HCT116 (cell line): Measurements from ENCODE around the gene SPIN2B. TPM values are rescaled to one million over a fixed set of nuclear protein-coding genes. Genes with fewer than 3 reads are reported as not detected.

Experiments used
- ATAC-seq: fragments of 200-7000 bp; cut with Tn5 transposase; 2 replicates; pipeline ENCODE4 v1.9.1; 2020; ENCODE audit warnings: mild to moderate bottlenecking, moderate library complexity
- BruUV-seq: library from RNA; stranded (reverse); fragments of 400-500 nt; replicated peaks from 2 replicates; lab custom pipeline; 2021; lab: Mats Ljungman, UMichigan
- CTCF ChIA-PET: fragments of 300-600 bp; sonication (Branson Sonifier 250); formaldehyde crosslinking; loops from one replicate; lab custom pipeline; 2021; ENCODE audit warnings: antibody characterized with exemption; lab: Charles Lee
- POLR2A ChIA-PET: fragments of 300-600, 350-600 bp; sonication (Branson Sonifier 250); formaldehyde crosslinking; loops from one replicate; lab custom pipeline; 2021; ENCODE audit warnings: antibody characterized with exemption; lab: Charles Lee
- RAD21 ChIA-PET, 2 experiments: fragments of 300-600 bp; sonication (Branson Sonifier 250); formaldehyde crosslinking; loops; one replicate each; lab custom pipeline; 2023; ENCODE audit warnings: low total read pairs in 2 of 2; ENCODE audit not compliant: uncharacterized antibody in 2 of 2, unreplicated experiment in 2 of 2, low non-redundant PET in 1 of 2; lab: Charles Lee
- DNase-seq: peaks from one replicate; pipeline ENCODE4 v3.0.0-alpha.2; 2010; ENCODE audit warnings: low read depth, low spot score
- H2AFZ ChIP-seq: fragments of 200-600 bp; shearing (Covaris generic), sonication (generic); 2 replicates; pipeline ENCODE4 v1.6.1; 2017; ENCODE audit warnings: low read depth, mixed run types, mixed read lengths, antibody characterized with exemption, low read length; ENCODE audit not compliant: poor library complexity, severe bottlenecking
- H3K27ac ChIP-seq: 2 replicates; pipeline ENCODE4 v1.5.1; 2012; ENCODE audit warnings: low read depth, low read length
- H3K27me3 ChIP-seq: fragments of 200-600 bp; sonication (generic); 2 replicates; pipeline ENCODE4 v1.6.1; 2016; ENCODE audit warnings: mixed run types, low read length, mixed read lengths; ENCODE audit not compliant: insufficient read depth
- H3K36me3 ChIP-seq, 2 experiments: fragments of 200-500 bp in 1 of 2; fragments of 200-600 bp in 1 of 2; sonication (Bioruptor generic) in 1 of 2; sonication (generic) in 1 of 2; 2 replicates each; pipeline versions ENCODE4 v1.5.1 to v1.6.1; 2014 to 2016; ENCODE audit warnings: low read length in 2 of 2, inconsistent platforms in 1 of 2, mixed read lengths in 1 of 2, mixed run types in 1 of 2; ENCODE audit not compliant: insufficient read depth in 2 of 2, control insufficient read depth in 1 of 2
- H3K4me1 ChIP-seq, 2 experiments: fragments of 200-600 bp in 1 of 2; sonication (generic) in 1 of 2; 2 replicates each; pipeline versions ENCODE4 v1.5.1 to v1.6.1; 2012 to 2017; ENCODE audit warnings: low read length in 2 of 2, inconsistent platforms in 1 of 2, mild to moderate bottlenecking in 1 of 2, mixed read lengths in 1 of 2, mixed run types in 1 of 2, moderate library complexity in 1 of 2; ENCODE audit not compliant: insufficient read depth in 2 of 2, control insufficient read depth in 1 of 2
- H3K4me2 ChIP-seq: fragments of 200-600 bp; sonication (generic); 2 replicates; pipeline ENCODE4 v1.6.1; 2017; ENCODE audit warnings: mixed run types, low read length, mixed read lengths
- H3K4me3 ChIP-seq, 2 experiments: fragments of 200-600 bp in 1 of 2; sonication (generic) in 1 of 2; replicated peaks in 1 of 2; 2 replicates each; pipeline ENCODE4 v1.5.1; 2011 to 2016; ENCODE audit warnings: low read length in 2 of 2, control low read depth in 1 of 2, low read depth in 1 of 2, mild to moderate bottlenecking in 1 of 2, mixed read lengths in 1 of 2, mixed run types in 1 of 2
- H3K79me2 ChIP-seq: fragments of 200-600 bp; sonication (generic); 2 replicates; pipeline ENCODE4 v1.6.1; 2017; ENCODE audit warnings: mild to moderate bottlenecking, mixed run types, low read length, moderate library complexity, mixed read lengths; ENCODE audit not compliant: insufficient read depth
- H3K9ac ChIP-seq: fragments of 200-600 bp; sonication (generic); 2 replicates; pipeline ENCODE4 v1.6.1; 2016; ENCODE audit warnings: low read length, mixed read lengths
- H3K9me2 ChIP-seq: fragments of 200-600 bp; sonication (generic), shearing (Covaris generic); 2 replicates; pipeline ENCODE4 v1.6.1; 2017; ENCODE audit warnings: mixed run types, mild to moderate bottlenecking, moderate library complexity; ENCODE audit not compliant: insufficient read depth
- H3K9me3 ChIP-seq, 2 experiments: fragments of 200-500 bp in 1 of 2; fragments of 200-600 bp in 1 of 2; sonication (Bioruptor generic) in 1 of 2; sonication (generic) in 1 of 2; 2 replicates each; pipeline ENCODE4 v1.6.1; 2014 to 2017; ENCODE audit warnings: low read length in 2 of 2, mixed read lengths in 2 of 2, inconsistent platforms in 1 of 2, low read depth in 1 of 2, mild to moderate bottlenecking in 1 of 2, mixed run types in 1 of 2, moderate library complexity in 1 of 2; ENCODE audit not compliant: control insufficient read depth in 1 of 2, insufficient read depth in 1 of 2
- H4K20me1 ChIP-seq: fragments of 200-600 bp; sonication (generic), shearing (Covaris generic); 2 replicates; pipeline ENCODE4 v1.6.1; 2017; ENCODE audit warnings: mixed run types, mild to moderate bottlenecking, moderate library complexity; ENCODE audit not compliant: insufficient read depth
- ATF3 ChIP-seq: IDR thresholded peaks from 2 replicates; pipeline ENCODE4 v1.6.1; 2012
- CBX3 ChIP-seq: IDR thresholded peaks from 2 replicates; pipeline ENCODE4 v1.6.1; 2012; ENCODE audit warnings: low read depth
- ELF1 ChIP-seq: IDR thresholded peaks from 2 replicates; pipeline ENCODE4 v1.6.1; 2012; ENCODE audit warnings: low read depth, borderline replicate concordance
- FOSL1 ChIP-seq: IDR thresholded peaks from 2 replicates; pipeline ENCODE4 v1.6.1; 2012; ENCODE audit warnings: low read depth
- JUND ChIP-seq: IDR thresholded peaks from 2 replicates; pipeline ENCODE4 v1.6.1; 2012
- POLR2A ChIP-seq: IDR thresholded peaks from 2 replicates; pipeline ENCODE4 v1.7.0; 2011; ENCODE audit warnings: borderline replicate concordance; ENCODE audit not compliant: insufficient read depth, insufficient read length; ENCODE audit errors: extremely low read depth
- POLR2AphosphoS5 ChIP-seq: IDR thresholded peaks from 2 replicates; pipeline ENCODE4 v1.6.1; 2011; ENCODE audit warnings: mild to moderate bottlenecking, low read depth, low read length, moderate library complexity
- RAD21 ChIP-seq: IDR thresholded peaks from 2 replicates; pipeline ENCODE4 v1.6.1; 2012; ENCODE audit warnings: low read depth, mild to moderate bottlenecking
- REST ChIP-seq: IDR thresholded peaks from 2 replicates; pipeline ENCODE4 v1.6.1; 2012; ENCODE audit warnings: low read depth
- SIN3A ChIP-seq: IDR thresholded peaks from 2 replicates; pipeline ENCODE4 v1.6.1; 2012; ENCODE audit warnings: low read depth
- SP1 ChIP-seq: IDR thresholded peaks from 2 replicates; pipeline ENCODE4 v1.6.1; 2012; ENCODE audit warnings: low read depth
- SRF ChIP-seq: IDR thresholded peaks from 2 replicates; pipeline ENCODE4 v1.6.1; 2012; ENCODE audit warnings: low read depth
- ZBTB33 ChIP-seq: IDR thresholded peaks from 2 replicates; pipeline ENCODE4 v1.6.1; 2011; ENCODE audit warnings: mild to moderate bottlenecking, low read length, moderate library complexity; ENCODE audit not compliant: insufficient replicate concordance; ENCODE audit errors: extremely low read depth
- ZFX ChIP-seq: fragments of 450-650 bp; IDR thresholded peaks from 2 replicates; pipeline ENCODE4 v1.6.1; 2017
- intact Hi-C: fragments of 100-400 bp; cut with micrococcal nuclease; formaldehyde crosslinking; loops from 2 replicates; pipeline ENCODE4 v1.10.0; 2022
- total RNA-seq: library from RNA; stranded (reverse); gene quantifications from one replicate; pipeline ENCODE4 v1.2.1, GENCODE V29; 2021; ENCODE audit not compliant: unreplicated experiment

SPIN2B gene
- total RNA-seq, 1 experiment from 2014 or later, result 9.3 TPM

- Histone ChIP-seq H3K27ac (no peak overlapping the region), H3K4me1 (no peaks in the 10 kb centered on the region), H3K4me3 (no peak overlapping the region), H3K9me3 (no peaks in the 10 kb centered on the region), H3K9me2 (no peaks in the 10 kb centered on the region), H3K27me3 (no peaks in the 10 kb centered on the region), H3K36me3 (no peaks in the 10 kb centered on the region), H3K4me2 (no peak overlapping the region), H4K20me1 (no peaks in the 10 kb centered on the region), H3K79me2 (no peaks in the 10 kb centered on the region), H2AFZ (no peak overlapping the region), H3K9ac (no peak overlapping the region)
- RAD21 ChIA-PET, result no interaction called here
- ATAC-seq, result no peak
- DNase-seq, result no peak
- TF ChIP-seq CBX3 (no peak), POLR2AphosphoS5 (no peak), ZFX (no peak), ATF3 (no peak), ELF1 (no peak), SIN3A (no peak), RAD21 (no peak), FOSL1 (no peak), SP1 (no peak), SRF (no peak), REST (no peak), ZBTB33 (no peak), POLR2A (no peak), JUND (no peak)
- POLR2A ChIA-PET, result no interaction called here
- CTCF ChIA-PET, result no interaction called here
- intact Hi-C loops, result no loop called here
- BruUV-seq, result no TSS peak
These were observed 17.3 kb upstream of the SPIN2B start for GRCh38 chrX:57138674-57139073.
